Measurements from ENCODE around the gene ITPKB.

DNA sequence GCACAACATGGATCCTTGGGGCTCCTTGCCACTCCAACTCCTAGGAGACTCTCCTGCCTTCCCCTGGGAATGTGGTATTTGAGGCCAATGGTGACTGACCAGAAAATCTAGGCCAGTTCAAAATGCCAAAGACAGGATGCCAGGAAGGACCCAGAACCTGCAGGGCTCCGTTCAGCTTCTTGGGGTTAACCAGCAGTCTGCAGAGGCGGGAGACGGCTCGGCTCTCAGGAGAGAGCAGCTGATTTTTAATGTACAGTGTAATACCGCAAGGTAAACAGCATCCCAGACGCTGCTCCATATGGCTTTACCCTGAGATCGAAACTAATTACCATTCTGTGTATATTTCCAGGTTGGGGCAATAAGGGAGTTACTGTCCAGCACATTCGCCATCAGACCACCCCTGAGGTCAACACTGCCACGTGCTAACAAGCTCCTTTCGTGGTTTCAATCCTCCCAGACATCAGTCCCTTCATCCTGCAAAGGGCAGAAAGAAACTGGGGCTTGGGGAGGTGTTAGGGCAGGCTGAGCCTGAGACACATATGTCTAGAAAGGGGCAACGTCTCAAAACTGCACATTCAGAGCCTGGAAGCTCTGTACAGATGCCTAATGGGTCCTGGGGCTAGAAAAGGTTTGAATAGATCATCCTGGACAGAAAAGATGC is 16.7 kb downstream of the ITPKB start:
- TF ChIP-seq, protein P1, sequence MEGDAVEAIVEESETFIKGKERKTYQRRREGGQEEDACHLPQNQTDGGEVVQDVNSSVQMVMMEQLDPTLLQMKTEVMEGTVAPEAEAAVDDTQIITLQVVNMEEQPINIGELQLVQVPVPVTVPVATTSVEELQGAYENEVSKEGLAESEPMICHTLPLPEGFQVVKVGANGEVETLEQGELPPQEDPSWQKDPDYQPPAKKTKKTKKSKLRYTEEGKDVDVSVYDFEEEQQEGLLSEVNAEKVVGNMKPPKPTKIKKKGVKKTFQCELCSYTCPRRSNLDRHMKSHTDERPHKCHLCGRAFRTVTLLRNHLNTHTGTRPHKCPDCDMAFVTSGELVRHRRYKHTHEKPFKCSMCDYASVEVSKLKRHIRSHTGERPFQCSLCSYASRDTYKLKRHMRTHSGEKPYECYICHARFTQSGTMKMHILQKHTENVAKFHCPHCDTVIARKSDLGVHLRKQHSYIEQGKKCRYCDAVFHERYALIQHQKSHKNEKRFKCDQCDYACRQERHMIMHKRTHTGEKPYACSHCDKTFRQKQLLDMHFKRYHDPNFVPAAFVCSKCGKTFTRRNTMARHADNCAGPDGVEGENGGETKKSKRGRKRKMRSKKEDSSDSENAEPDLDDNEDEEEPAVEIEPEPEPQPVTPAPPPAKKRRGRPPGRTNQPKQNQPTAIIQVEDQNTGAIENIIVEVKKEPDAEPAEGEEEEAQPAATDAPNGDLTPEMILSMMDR (IDR thresholded peaks at IDR 0.05; ENCODE audit: borderline replicate concordance, extremely low read depth, low read length, poor library complexity, severe bottlenecking), result no peak
- TF ChIP-seq EZH2 (IDR thresholded peaks at IDR 0.05; ENCODE audit: borderline replicate concordance, low read depth, low read length, severe bottlenecking), result no peak

All from DND-41 (cell line).